Motor neuron (in vitro differentiated cells): Measurements from ENCODE around the gene COMMD4. TPM values are rescaled to one million over a fixed set of nuclear protein-coding genes. Genes with fewer than 3 reads are reported as not detected.
A peak's percentile ranks its signal among the peaks of the same experiment; 100 is the strongest.

Experiments used
- ATAC-seq, 8 experiments: fragments of 200-7000 bp; cut with Tn5 transposase; replicated peaks in 6 of 8; 2 replicates each; pipeline ENCODE4 v1.8.0; 2021; ENCODE audit warnings: mild to moderate bottlenecking in 8 of 8, moderate library complexity in 8 of 8
- H3K27ac ChIP-seq, 2 donors: fragments of 250-450 bp; sonication (Bioruptor Pico); 2 replicates each; pipeline ENCODE4 v1.9.0; 2021; ENCODE audit warnings: antibody characterized with exemption in 2 of 2, mild to moderate bottlenecking in 2 of 2, moderate library complexity in 1 of 2
- H3K4me1 ChIP-seq, 2 donors: fragments of 250-450 bp; sonication (Bioruptor Pico); replicated peaks in 1 of 2; 2 replicates each; pipeline ENCODE4 v1.6.1; 2021; ENCODE audit warnings: antibody characterized with exemption in 2 of 2, mild to moderate bottlenecking in 2 of 2, moderate library complexity in 1 of 2
- H3K4me3 ChIP-seq, 5 donors: fragments of 250-450 bp; sonication (Bioruptor Pico); 2 replicates each; pipeline ENCODE4 v1.9.0; 2021; ENCODE audit warnings: antibody characterized with exemption in 5 of 5, mild to moderate bottlenecking in 5 of 5, moderate library complexity in 4 of 5
- WGBS, 10 experiments: fragments of 450-650 bp; shearing (Covaris generic); methylation state at CpG; one replicate each; pipeline ENCODE4 v1.0.0; 2022; 5-methylcytosine and 5-hydroxymethylcytosine counted together
- in situ Hi-C, 9 experiments: fragments of 400-800 bp; cut with MboI; loops; one replicate each; pipeline ENCODE4 v1.15.0; 2021; ENCODE audit warnings: low sequenced_read_pairs in 9 of 9, low pct_unique_long_range_greater_than_20kb in 2 of 9; ENCODE audit not compliant: unreplicated experiment in 9 of 9
- total RNA-seq, 8 experiments: library from RNA; unstranded; fragments of 300-600 nt; gene quantifications; 2 replicates each; pipeline versions ENCODE4 v1.2.3 to v1.2.4, GENCODE V29; 2022

Gene COMMD4
- total RNA-seq, 8 experiments from 2014 or later = 17.6 to 93.3 (median 56.3) TPM

DNA sequence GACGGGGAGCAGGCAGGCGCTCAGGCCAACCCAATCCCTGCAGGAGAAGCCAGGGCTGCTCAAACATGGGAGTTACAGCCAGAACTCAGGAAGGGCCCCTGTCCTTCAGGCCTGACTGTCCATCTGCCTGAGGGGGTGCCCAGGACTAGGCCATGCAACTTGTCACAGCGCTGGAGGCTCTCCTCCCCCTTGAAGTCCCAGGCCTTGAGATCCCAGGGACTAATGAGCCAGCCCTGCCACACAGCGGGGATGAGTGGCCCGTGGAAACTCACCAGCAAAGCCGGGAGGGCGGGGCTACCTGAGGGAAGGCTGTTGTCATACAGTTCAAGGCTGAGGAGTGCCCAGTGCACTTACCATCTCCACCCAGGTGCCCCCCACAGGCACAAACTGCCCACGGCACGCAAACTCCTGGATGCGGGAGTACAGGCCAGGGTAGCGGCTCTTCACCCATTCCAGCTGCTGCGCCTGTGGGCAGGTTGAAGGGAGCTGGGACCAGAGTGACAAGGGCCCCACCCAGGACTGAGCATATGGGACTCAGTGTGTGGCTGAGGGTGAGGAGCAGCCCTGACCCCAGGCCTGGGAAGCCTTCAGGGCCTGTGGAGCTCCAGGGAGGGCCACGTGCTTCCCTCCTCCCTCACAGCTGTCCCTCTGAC, 26.3 kb downstream of the COMMD4 start:
- Histone ChIP-seq H3K4me3 (no peak overlapping the region), H3K4me1 (no peaks in the 10 kb centered on the region), H3K27ac (no peak overlapping the region)
- 60 to 100% (median 100%) methylated on average over 1 to 3 of the region's 13 CpGs; no CpG with 5 or more reads in 4 of the 10 experiments for WGBS, 10 experiments
- in situ Hi-C loops = no loop called here
- ATAC-seq = peak in 5 of 8 experiments; percentile 12 to 30 (median 21)

GRCh38 chr15:75362642-75363249, 26.9 kb downstream of the COMMD4 start:
- Histone ChIP-seq H3K27ac (no peak overlapping the region), H3K4me1 (peaks cover 0 to 4% of the 10 kb centered on the region in 2 donors), H3K4me3 (no peak overlapping the region)
- ATAC-seq = no peak
- WGBS, 10 experiments = 0 to 100% (median 85%) methylated on average over 1 to 3 of the region's 7 CpGs; no CpG with 5 or more reads in 3 of the 10 experiments
- in situ Hi-C loops = no loop called here

DNA sequence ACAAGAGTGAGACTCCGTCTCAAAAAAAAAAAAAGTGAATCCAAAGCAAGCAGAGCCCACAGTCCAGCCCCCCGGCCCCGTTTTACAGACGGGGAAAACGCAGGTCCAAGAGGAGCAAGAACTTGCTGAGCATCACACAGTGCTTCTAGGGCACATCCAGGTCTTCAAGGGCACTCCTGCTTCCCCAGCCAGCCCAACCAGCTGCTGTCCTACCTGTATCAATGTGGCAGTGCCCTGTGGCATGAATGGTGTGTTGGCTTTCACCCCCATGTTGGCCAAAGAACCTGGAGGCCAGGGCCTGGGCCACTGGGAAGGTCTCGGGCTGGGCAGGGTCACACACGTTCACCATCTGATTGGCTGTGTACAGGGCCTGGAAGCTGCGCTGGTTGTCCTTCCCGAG, 27.9 kb downstream of the COMMD4 start:
- Histone ChIP-seq H3K4me3 (no peak overlapping the region), H3K4me1 (peaks cover 0 to 4% of the 10 kb centered on the region in 2 donors), H3K27ac (no peak overlapping the region)
- in situ Hi-C loops = no loop called here
- no peak for ATAC-seq
- 50 to 100% (median 91%) methylated on average over 1 to 5 of the region's 9 CpGs; no CpG with 5 or more reads in 4 of the 10 experiments for WGBS, 10 experiments

DNA sequence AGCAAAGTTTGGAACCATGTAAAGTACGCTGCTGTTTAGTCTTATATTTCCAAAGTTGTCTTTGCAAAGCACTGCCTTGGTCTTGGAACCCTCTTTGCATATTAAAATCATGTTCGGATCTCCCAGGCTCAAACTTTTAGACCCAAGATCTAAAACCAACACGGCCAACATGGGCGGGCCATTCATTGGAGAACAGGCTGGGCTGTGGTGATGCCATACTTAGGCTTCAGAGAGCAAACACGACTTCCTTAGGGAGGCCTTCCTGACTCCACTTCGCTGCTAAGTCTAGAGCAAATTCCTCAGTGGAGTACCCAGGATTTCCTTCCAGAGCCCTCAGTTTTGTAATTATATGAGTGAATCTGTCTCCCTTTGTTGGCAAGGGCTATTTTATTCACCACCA, 29.0 kb downstream of the COMMD4 start:
- Histone ChIP-seq H3K27ac (no peak overlapping the region), H3K4me3 (no peak overlapping the region), H3K4me1 (peaks cover 0 to 11% of the 10 kb centered on the region in 2 donors)
- ATAC-seq = no peak
- 85 to 100% (median 90%) methylated on average over 2 to 6 of the region's 6 CpGs; no CpG with 5 or more reads in 3 of the 10 experiments for WGBS, 10 experiments
- in situ Hi-C loops = no loop called here

DNA sequence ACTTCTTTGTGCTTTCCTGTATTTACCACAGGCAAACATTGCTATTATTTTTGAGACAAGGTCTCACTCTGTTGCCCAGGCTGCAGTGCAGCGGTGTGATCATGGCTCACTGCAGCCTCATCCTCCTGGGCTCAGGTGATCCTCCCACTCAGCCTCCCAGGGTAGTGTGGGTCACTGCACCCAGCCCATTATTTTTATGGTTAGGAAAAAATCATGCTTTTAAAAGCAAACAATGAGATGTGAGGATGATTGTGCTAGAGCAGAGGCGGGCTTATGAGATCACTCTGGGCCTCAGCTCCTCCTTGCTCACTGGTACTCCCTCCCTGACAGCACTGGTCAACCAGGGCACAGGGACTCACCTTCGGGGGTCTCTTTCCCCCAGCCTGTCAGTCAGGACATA, 30.3 kb downstream of the COMMD4 start:
- in situ Hi-C loops = no loop called here
- WGBS, 10 experiments = 55 to 100% (median 100%) methylated on average over 1 to 2 of the region's 3 CpGs; no CpG with 5 or more reads in 5 of the 10 experiments

GRCh38 chr15:75367006-75367405, 31.1 kb downstream of the COMMD4 start:
- H3K4me1 ChIP-seq = peaks cover 0 to 11% of the 10 kb centered on the region in 2 donors
- H3K4me3 ChIP-seq = no peak overlapping the region
- ATAC-seq = no peak
- in situ Hi-C loops = no loop called here
- no peak overlapping the region for H3K27ac ChIP-seq

More for the DNA sequence above, 30.3 kb downstream of the COMMD4 start:
- H3K4me3 ChIP-seq = no peak overlapping the region
- no peak for ATAC-seq
- H3K27ac ChIP-seq = no peak overlapping the region
- peaks cover 0 to 11% of the 10 kb centered on the region in 2 donors for H3K4me1 ChIP-seq

- ATAC-seq = no peak
- Histone ChIP-seq H3K4me1 (peaks cover 0 to 11% of the 10 kb centered on the region in 2 donors), H3K4me3 (peak overlapping the region; percentile 54 to 87 (median 80)), H3K27ac (no peak overlapping the region)
- in situ Hi-C loops = no loop called here
- WGBS, 10 experiments = 20 to 100% (median 70%) methylated on average over 1 to 4 of the region's 7 CpGs; no CpG with 5 or more reads in 2 of the 10 experiments
These were observed 31.6 kb downstream of the COMMD4 start for GRCh38 chr15:75367406-75367912.

- Histone ChIP-seq H3K4me1 (peaks cover 0 to 11% of the 10 kb centered on the region in 2 donors), H3K27ac (peak within 1 kb of the TSS; percentile 85 to 88), H3K4me3 (peak within 1 kb of the TSS; percentile 54 to 87 (median 80))
- WGBS, 10 experiments = 0 to 3% (median 0%) methylated on average over 1 to 25 of the region's 67 CpGs; no CpG with 5 or more reads in 3 of the 10 experiments
- in situ Hi-C loops = no loop called here
- ATAC-seq = peak; percentile 80 to 95 (median 94)
These were observed 32.2 kb downstream of the COMMD4 start, which contains the start of gene MAN2C1 for GRCh38 chr15:75367913-75368688. Gene MAN2C1, minus strand, starts transcription at chr15:75368607. Its CDS starts 24 bp downstream, at chr15:75368583.

- peak overlapping the region; percentile 54 to 87 (median 80) for H3K4me3 ChIP-seq
- H3K27ac ChIP-seq = peak overlapping the region in 1 of 2 donors; percentile 88
- H3K4me1 ChIP-seq = peaks cover 0 to 11% of the 10 kb centered on the region in 2 donors
- WGBS, 10 experiments = 0 to 20% (median 4%) methylated on average over 2 to 17 of the region's 23 CpGs
- ATAC-seq = peak in 3 of 8 experiments; percentile 1 to 5 (median 2)
- in situ Hi-C loops = no loop called here
These were observed 32.9 kb downstream of the COMMD4 start for GRCh38 chr15:75368689-75369239.

- Histone ChIP-seq H3K4me3 (no peak overlapping the region), H3K4me1 (peaks cover 0 to 11% of the 10 kb centered on the region in 2 donors), H3K27ac (no peak overlapping the region)
- no peak for ATAC-seq
- in situ Hi-C loops = no loop called here
- 78 to 100% (median 94%) methylated on average over 2 to 6 of the region's 7 CpGs; no CpG with 5 or more reads in 2 of the 10 experiments for WGBS, 10 experiments
These were observed 34.2 kb downstream of the COMMD4 start for GRCh38 chr15:75369897-75370581.

- in situ Hi-C loops = no loop called here
- 80 to 100% (median 94%) methylated on average over 1 of the region's 1 CpG; no CpG with 5 or more reads in 6 of the 10 experiments for WGBS, 10 experiments
- Histone ChIP-seq H3K4me1 (peaks cover 0 to 11% of the 10 kb centered on the region in 2 donors), H3K27ac (no peak overlapping the region), H3K4me3 (no peak overlapping the region)
- ATAC-seq = no peak
These were observed 35.6 kb downstream of the COMMD4 start for GRCh38 chr15:75371486-75371885.
